HG03066 (cell line): ENCODE results near the gene STRIT1.

Source experiments
- ATAC-seq: cut with Tn5 transposase; IDR thresholded peaks from one replicate; pipeline ENCODE4 v1.9.1; 2021; ENCODE audit warnings: low read depth; ENCODE audit not compliant: unreplicated experiment

The STRIT1 gene

GRCh38 chr3:155293516-155293915 lies at the start of gene STRIT1:
STRIT1 (minus strand) TSS chr3:155293683.
- no peak for ATAC-seq

DNA sequence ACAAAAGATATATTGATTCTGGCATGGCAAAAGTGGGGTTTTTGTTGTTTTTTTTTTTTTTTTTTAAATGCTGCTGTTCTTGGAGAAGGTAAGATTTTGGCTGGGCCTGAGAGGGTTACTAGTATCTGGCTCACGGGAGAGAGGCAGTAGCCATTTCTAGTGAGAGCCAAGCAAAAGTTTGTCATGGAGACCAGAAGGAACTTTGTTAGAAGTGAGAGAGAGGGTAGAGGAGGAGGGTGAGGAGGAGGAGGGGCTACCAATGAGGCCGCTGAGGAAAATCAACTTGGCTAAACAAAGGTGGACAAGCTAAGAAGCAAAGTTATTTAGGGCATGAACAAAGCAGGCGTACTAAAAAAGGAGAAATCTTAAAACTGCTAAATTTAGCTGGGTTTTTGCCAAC lies 48.9 kb upstream of the STRIT1 start:
- ATAC-seq = no peak

DNA sequence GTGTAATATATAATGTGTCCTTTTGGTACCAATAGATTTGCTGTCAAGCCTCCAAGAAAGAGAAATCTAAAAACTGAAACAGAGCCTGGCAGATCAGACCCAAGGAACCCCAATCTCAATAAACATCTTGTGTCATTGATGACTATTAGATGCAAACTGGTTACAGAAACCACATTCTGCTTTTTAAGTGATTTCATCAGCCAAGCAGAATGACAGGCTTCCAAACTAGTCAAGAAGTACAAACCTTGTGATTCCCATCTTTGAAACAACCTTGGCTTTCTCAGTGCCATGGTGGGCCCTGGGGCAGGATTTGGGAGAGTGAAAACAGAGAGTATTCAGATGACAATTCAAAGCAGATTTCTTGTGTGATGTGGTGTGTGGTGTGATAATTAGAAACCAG lies 45.6 kb upstream of the STRIT1 start:
- ATAC-seq = no peak

DNA sequence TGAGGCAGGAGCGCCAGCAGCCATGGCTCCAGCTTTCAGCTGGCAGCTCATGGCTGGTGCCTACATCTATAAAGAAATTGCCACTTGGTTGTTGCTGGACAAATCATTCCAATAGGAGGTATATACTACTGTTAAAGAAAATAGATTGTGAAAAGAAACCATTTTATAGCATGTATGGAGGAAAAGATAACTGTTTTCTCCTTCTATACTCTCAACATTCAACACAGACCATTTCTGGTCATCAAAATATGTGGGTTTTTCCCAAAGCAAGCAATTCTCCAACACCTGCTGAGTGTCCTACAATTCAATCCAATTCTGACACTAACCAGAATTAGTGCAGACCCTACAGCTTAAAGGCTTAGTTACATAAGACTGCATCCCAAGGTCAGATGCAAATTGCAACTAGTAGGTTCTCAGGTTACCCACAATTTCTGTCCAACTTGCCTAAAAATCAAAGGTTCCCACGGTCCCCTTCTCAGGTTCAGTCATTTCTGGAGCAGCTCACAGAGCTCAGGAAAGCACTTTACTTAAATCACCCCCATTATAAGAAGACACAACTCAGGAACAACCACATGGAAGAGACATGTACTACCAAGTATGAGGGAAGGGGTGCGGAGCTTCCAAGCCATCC lies 42.4 kb upstream of the STRIT1 start:
- no peak for ATAC-seq

DNA sequence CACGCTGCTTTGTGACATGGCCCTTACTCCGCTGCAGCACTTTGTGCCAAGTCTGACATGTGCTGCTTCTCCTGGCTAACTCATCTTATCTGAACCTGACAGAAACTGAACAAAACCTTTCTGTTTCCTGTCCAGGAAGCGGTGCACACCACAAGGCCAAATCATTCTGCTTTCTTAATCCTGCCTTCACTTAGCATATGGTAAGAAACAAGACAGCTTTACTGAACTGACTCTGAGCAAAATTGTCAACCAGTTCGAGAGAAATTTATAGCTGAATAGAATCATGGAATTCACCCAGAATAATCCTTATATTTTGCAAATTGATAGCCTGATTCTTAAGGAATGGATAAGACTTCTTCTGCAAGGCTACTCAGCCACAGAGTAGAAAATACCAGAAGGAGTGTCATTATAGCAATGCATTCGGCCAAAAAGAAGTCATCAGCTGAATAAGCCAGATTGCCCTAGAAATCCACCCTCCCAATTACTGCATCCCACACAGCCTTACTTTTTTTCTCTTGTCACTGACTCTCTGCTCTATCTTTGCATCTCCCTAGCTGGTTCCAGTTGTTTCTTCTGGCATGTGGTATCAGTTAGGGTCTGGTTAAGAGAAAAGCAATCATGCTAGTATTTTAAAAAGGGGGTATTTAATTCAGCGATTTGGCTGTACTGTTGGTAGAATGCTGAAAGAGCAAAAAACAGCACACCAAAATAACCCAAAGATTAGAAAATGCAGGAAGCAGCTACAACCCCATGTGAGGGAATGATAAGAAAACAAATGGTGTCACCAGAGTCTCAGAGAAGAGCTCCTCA lies 41.6 kb upstream of the STRIT1 start:
- peak; percentile 83 for ATAC-seq

DNA sequence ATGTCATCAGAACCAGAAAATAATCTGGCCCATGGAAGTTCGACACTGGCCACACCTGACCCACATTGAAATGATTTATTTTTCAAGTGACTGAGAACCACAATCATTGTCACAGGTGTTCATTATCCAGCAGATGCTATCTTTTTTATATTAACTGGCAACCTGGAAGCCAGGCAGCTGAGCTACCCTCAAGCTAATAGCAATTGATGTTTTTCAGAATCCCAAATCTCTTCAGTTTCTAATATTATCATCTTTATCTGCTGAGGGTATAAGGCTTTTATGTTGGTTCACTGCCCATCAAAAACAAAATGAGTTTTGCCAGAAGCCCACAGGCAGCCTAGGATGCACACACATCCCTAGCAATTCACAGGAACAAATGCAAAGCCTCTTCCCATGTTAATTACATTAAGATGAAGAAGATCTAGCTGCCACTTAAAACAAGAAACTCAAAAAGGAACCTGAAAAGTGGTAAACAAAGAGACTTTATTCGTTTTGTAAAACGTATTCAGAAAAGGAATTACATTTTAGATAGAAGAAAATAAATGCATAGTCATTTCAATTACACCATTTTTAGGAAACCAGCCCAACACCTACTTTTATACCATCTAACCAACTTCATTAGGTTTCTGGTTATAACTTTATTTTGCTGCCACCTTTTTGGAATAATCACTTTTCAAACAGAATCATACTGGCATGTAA lies 40.9 kb upstream of the STRIT1 start:
- no peak for ATAC-seq

DNA sequence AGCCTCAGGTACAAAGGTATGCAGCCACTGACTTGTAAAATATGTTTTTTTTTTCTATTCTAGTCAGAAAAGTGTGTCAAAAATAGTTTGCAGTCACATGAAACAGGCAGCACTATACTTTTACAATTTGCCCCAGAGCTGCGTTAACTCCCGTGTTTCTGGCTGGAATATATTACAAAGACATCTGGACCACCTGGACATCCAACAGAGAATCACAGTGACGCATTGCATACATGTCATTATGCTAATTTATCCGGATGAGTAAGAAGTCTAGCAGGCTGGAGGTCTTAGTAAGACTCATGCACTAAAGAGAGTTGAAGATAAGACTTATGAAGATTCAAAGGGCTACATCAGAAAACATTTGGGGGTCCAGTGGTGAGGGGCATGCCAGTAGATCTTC lies 39.2 kb upstream of the STRIT1 start:
- no peak for ATAC-seq

DNA sequence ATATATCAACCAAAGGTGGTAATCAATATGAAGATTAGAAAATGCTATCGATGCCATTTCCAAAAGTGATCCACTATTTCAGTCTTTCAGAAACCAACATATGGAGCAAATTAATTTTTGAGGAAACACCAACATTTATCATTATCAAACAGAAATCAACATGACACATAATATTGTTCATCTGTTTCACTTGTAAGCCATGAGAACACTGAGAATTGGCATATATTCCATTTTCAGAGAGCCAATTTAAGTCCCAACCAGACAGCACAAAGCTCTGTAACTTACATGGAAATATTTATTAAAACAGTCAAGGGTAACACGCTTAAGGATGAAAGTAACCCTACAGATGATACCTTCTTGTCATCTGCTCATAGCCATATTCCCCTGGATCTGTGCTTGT lies 37.6 kb upstream of the STRIT1 start:
- ATAC-seq = no peak

- no peak for ATAC-seq
These were observed 36.9 kb upstream of the STRIT1 start for GRCh38 chr3:155330370-155330769.

DNA sequence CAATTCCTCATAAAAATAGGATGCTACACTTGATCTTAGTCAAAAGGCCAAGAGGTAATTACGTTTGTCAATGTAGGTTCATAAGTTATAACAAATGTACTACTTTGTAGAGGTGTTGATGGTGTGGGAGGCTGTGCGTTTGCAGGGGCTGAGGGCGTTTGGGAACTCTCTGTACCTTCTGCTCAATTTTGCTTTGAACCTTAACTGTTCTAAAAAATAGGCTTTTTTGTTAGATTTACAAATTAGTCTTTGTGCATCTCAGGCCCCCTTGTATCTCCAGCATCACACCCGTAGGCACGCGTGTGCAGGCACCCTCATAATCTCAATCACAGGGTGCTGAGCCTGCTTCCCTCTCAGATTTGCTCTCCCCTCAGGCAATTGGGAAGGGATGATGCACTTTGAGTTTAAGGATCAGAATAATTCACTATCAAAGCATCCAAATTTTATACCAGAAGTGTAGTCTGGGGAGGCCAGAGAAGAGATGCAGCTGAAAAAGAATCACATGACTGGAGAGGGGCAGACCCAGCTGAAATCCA lies 36.1 kb upstream of the STRIT1 start:
- ATAC-seq = no peak

- no peak for ATAC-seq
These were observed 34.4 kb upstream of the STRIT1 start for GRCh38 chr3:155327871-155328270.

DNA sequence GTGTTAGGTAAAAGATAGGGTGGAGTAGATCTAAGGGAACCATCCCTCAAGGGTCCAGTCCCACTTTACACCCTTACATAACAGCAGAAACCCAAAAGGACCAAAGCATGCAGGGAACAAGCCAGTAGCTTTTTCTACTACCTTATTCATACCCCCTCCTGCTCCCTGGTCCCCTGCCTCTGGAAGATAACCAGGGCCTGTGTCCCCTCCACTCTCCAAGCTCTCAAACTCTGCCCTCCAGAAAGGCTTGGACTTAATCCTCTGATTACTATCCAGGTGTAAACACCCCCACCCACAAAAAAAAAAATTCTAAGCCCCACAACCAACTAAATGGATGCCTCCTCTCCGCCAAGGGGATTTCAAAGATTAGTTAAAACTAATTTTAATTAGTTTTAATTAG lies 33.9 kb upstream of the STRIT1 start:
- ATAC-seq = no peak

DNA sequence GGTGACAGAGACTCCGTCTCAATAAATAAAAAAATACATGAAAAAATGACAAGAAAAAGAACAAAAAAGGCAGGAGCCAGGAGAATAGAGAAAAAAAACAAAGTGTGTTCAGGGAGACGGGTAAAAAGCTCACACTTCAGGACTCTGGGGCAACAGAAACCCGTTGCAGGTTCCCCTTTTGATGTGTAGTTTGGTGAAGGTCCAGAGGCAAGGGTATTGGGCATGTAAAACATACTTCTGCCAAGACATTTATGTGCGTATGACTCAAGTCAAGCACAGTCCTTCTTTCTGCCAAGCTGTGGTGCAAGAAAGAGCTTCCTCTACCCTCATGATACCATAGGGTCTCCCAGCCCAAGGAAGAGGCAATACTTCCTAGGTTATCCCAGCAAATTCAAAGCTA lies 33.4 kb upstream of the STRIT1 start:
- ATAC-seq = no peak

- no peak for ATAC-seq
These were observed 32.8 kb upstream of the STRIT1 start for GRCh38 chr3:155326244-155326643.

DNA sequence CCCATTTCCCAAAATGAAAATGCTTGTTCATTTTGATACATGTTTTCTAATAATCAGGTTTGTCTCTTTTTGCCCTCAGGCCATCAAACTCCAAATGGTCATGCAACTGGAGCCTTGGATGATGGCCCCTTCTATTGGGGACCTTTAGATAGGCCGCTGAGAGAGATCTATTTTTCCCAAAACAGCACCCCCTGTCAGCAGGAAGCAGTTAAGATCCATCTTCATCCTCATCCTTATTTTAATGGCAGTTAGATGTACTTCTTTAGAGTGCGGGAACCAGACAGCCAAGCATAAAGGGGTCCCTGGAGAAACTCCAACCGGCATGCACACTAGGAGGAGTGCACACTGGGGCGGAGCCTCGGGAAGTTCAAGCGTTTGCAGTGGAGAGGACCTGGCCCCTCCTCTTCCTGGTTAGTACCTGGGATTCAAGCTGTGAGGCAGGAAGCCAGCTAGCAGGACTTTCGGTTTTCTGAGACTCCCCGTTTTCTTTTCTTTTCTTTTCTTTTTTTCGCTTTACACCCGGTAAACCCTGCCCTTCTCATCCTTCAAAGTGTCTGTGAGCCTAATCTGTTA lies 31.9 kb upstream of the STRIT1 start:
- no peak for ATAC-seq

DNA sequence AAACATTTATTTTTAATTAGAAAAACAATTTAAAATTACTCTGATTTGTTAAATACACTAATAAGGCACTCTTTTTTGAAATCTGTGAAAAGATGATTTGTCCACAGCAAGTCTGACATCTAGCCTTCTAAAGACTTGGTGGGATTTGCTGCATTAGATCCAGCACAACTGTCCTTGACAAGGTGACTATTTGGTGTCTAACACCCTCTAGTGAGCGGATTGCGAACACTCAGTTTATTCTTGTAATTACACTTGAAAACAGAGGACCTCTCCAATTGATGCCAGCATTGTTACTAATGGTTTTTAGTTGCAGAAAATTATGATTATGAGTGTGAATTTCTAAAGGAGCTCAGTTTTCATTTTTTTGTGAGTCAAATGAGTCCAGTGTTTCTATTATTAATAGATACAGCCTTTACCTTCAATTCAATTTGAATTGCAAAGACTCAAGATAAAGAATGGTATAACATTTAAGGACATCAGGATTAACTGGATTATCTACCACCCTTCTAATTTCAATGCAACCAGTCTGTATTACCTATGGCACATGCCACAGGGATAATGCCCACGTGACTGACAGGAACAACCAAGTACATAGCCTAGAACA lies 29.7 kb upstream of the STRIT1 start:
- peak; percentile 80 for ATAC-seq

DNA sequence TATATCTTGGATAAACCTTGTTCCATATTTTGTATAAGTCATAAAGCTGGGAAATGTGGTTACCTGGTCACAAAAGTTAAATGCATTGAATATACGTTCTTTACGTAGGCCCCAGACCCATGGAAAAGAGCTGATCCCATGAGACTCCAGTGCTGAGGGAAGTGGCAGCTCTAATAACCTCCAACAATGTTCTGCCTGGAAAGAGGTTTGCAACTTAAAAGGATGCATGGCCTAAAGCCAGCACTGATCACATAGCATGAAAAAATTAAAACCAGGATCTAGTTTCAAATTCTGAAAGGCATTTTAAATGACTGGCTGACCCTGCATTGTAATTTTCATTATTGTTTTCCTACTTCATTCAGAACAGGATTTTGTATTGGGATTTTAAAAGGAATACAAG lies 27.9 kb upstream of the STRIT1 start:
- no peak for ATAC-seq

DNA sequence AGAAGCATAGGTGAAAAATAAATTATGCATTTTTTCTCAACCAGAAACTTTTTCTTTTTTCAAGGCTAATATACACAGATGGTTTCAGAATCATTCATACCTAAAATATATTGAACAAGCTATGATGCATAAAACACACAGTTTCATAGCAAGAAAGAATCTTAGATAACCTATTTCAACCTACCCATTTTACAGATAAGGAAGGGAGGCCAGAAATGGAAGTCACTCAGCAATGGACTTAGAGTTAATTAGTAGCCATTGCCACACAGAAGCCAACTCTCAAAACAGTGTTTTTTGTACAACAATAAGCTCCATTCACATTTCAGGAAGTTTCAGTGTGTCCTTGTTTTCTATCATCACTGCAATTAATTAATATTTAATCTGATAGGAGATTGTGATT lies 27.5 kb upstream of the STRIT1 start:
- ATAC-seq = no peak

DNA sequence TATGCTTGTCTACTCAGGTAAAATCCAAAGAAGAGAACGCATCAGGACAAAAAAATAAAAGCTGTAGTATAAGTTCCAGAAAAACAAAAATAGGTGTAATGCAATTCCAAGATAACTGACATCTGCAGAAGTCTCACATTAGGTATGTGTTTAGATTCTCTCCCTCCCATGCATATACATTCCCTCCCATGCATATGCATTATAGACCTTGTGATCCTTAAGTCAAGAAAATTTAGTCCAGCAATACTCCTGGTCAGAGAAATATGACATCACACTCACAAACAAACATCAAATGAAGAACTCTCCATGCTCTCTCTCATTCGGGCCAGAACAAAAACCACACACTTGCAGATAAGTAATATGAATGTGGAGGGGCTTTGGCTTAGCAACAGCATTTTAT lies 25.3 kb upstream of the STRIT1 start:
- no peak for ATAC-seq

GRCh38 chr3:155317211-155317610 lies 23.7 kb upstream of the STRIT1 start:
- ATAC-seq = no peak

GRCh38 chr3:155316426-155316825 lies 22.9 kb upstream of the STRIT1 start:
- ATAC-seq = no peak
